Activated naive CD4-positive, alpha-beta T cell treated with anti-CD3 and anti-CD28 coated beads, Interleukin-2, amount 50 U/mL, for 72 hours (primary cell): Measurements from ENCODE around the gene PDHX. TPM values are rescaled to one million over a fixed set of nuclear protein-coding genes. Genes with fewer than 3 reads are reported as not detected.
A peak's percentile ranks its signal among the peaks of the same experiment; 100 is the strongest.
"Not testable (repeated sequence)": the region's sequence is repeated elsewhere in the genome, so short reads cannot be mapped to it uniquely, and the experiment has no call there.

Experiments
- ATAC-seq, 2 donors: fragments of 150-1000 bp; cut with Tn5 transposase; 2 replicates each; pipeline ENCODE4 v1.10.0; 2021; ENCODE audit warnings: mild to moderate bottlenecking in 2 of 2, moderate library complexity in 2 of 2
- DNase-seq, 2 donors: peaks; one replicate each; pipeline ENCODE4 v3.0.0; 2021 to 2022; ENCODE audit warnings: low spot score in 2 of 2
- H3K27ac Mint-ChIP-seq, 2 donors: one replicate each; pipeline ENCODE4 v1.8.0; 2022; ENCODE audit warnings: mild to moderate bottlenecking in 2 of 2, mixed read lengths in 2 of 2
- H3K36me3 Mint-ChIP-seq, 2 donors: one replicate each; pipeline ENCODE4 v1.8.0; 2022; ENCODE audit warnings: mixed read lengths in 2 of 2
- H3K9me3 Mint-ChIP-seq, 2 donors: one replicate each; pipeline ENCODE4 v1.8.0; 2022; ENCODE audit warnings: mixed read lengths in 2 of 2
- total RNA-seq, 2 donors: library from RNA; stranded (reverse); gene quantifications; one replicate each; pipeline ENCODE4 v1.2.3, GENCODE V29; 2022

The PDHX gene
- total RNA-seq, 2 donors from 2014 or later: 32.7 to 34.6 TPM

- DNase-seq (no peak), ATAC-seq (no peak)
- Mint-ChIP-seq H3K36me3 (peaks cover 45 to 50% of the 10 kb centered on the region in 2 donors), H3K9me3 (peaks cover 10 to 21% of the 10 kb centered on the region in 2 donors), H3K27ac (no peak overlapping the region)
Measured at GRCh38 chr11:34904421-34904955, 11.9 kb upstream of the PDHX start.

- H3K9me3 Mint-ChIP-seq: peaks cover 4 to 9% of the 10 kb centered on the region in 2 donors
- ATAC-seq: no peak
- peaks cover 33 to 38% of the 10 kb centered on the region in 2 donors for H3K36me3 Mint-ChIP-seq
- no peak overlapping the region for H3K27ac Mint-ChIP-seq
- DNase-seq: no peak
Measured at GRCh38 chr11:34905666-34906065, 10.8 kb upstream of the PDHX start.

DNA sequence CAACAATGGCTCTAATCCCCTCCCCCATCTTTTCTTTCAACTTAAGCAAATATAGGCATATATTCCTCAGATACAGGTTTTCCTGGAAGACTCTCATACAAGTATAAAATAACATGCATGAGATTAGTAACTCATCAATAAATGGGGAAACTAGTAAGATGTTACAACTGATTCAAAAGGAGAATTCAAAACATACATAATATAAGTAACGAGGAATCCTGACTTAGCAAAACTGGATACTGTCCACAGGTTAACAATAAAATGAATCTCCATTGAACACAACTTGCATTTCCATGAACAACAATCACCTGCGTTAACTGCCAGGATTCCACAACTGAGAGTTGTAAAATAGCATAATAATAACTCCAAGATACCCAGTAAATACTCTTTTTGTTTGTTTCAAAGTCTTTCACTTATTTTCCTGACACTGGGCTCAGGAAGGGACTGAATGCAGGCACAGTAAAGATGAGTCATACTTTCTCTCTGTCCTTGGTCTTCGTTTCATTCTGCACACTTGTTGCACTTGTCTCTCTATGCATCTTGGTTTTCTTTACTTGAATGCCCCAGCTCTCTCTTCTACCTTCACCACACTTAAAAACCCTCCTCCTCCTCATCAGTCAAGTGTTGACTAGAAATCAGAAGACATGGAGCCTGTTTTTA is 8.4 kb upstream of the PDHX start:
- peaks cover 21 to 22% of the 10 kb centered on the region in 2 donors for H3K36me3 Mint-ChIP-seq
- no peak for DNase-seq
- no peak overlapping the region for H3K27ac Mint-ChIP-seq
- ATAC-seq: no peak
- H3K9me3 Mint-ChIP-seq: peaks cover 0 to 5% of the 10 kb centered on the region in 2 donors

DNA sequence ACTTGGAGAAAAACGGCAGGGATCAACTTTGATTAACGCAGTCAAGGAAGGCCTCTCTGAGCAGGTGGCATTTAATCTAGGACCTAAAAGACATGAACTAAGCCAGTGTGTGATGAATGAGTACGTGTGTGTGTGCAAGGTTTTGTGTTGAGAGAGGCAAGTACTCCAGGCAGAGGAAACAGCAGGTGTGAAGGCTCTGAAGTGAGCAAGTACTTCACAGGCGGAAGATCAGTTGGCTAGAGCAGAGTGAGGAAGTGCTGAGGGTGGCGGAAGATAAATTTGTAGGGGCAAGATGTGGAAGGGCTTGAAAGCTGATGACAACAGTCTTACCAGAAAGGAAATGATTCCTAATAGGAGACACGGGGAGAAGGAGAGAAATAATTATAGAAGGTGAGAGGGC is 7.0 kb upstream of the PDHX start:
- DNase-seq (no peak), ATAC-seq (no peak)
- peaks cover 0 to 5% of the 10 kb centered on the region in 2 donors for H3K9me3 Mint-ChIP-seq
- H3K36me3 Mint-ChIP-seq: peaks cover 14 to 22% of the 10 kb centered on the region in 2 donors
- H3K27ac Mint-ChIP-seq: no peak overlapping the region

DNA sequence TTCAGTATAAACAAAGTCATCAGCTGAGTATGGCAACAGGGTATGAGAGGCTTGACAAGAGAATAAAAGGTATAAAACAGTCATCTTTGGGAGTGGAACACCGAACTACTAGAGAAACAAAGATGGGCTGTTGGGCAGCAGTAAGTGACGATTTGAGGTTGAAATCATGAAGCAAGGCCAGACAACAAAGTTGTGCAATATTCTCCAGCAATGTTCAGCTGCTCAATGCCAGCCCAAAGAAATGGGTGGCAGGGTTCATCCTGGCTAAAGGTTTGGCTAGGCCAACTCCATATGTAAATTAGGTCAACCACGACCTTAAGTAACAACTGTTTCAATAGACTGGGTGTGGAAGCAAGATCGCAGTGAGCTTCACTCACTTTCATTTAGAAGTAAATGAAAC is 6.5 kb upstream of the PDHX start:
- H3K27ac Mint-ChIP-seq: no peak overlapping the region
- DNase-seq (no peak), ATAC-seq (no peak)
- peaks cover 0 to 5% of the 10 kb centered on the region in 2 donors for H3K9me3 Mint-ChIP-seq
- H3K36me3 Mint-ChIP-seq: peaks cover 9 to 18% of the 10 kb centered on the region in 2 donors

DNA sequence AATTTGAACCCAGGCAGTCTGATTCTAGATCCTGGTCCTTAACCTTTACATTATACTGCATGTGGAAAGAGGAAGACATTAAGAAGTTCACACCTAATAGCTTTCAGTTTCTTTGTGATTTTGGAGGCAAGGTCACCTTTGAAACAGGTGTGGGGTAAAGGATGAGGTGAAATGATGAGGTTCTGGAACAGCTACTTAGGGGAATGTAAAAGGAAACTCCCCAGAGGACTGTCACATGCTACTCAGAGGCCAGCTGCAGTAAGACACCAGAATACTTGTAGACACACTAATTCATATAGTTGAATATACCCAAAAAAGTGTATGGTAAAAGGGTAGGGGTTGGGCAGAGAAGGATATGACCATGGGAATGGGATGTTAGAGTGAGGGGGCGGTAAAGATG is 5.6 kb upstream of the PDHX start:
- Mint-ChIP-seq H3K36me3 (peaks cover 12 to 23% of the 10 kb centered on the region in 2 donors), H3K27ac (no peak overlapping the region), H3K9me3 (peaks cover 0 to 5% of the 10 kb centered on the region in 2 donors)
- DNase-seq: no peak
- ATAC-seq: no peak

DNA sequence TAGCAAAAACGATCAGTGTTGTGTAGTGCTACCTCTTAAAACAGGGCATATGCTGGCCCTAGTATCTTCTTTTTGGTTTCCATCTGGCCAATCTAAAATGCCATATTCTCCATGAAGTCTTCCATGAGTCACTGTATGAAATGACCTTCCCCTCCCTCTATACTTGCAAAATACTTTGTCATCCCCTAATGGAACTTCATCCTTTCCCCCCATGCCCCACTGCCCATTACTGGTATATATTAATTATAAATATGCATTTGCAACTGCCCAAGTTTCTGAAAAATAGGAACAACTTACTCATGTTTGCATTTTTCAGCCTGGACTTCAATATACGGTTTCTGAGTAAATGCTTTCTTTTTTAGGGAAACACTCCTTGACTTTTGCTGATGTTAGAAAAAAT is 4.7 kb upstream of the PDHX start:
- H3K9me3 Mint-ChIP-seq: peaks cover 0 to 5% of the 10 kb centered on the region in 2 donors
- DNase-seq (no peak), ATAC-seq (no peak)
- H3K27ac Mint-ChIP-seq: no peak overlapping the region
- H3K36me3 Mint-ChIP-seq: peaks cover 16 to 26% of the 10 kb centered on the region in 2 donors

- not testable (repeated sequence) for DNase-seq, H3K27ac Mint-ChIP-seq, ATAC-seq, H3K9me3 Mint-ChIP-seq
- peaks cover 20 to 31% of the 10 kb centered on the region in 2 donors for H3K36me3 Mint-ChIP-seq
Measured at GRCh38 chr11:34913556-34913955, 2.9 kb upstream of the PDHX start.

DNA sequence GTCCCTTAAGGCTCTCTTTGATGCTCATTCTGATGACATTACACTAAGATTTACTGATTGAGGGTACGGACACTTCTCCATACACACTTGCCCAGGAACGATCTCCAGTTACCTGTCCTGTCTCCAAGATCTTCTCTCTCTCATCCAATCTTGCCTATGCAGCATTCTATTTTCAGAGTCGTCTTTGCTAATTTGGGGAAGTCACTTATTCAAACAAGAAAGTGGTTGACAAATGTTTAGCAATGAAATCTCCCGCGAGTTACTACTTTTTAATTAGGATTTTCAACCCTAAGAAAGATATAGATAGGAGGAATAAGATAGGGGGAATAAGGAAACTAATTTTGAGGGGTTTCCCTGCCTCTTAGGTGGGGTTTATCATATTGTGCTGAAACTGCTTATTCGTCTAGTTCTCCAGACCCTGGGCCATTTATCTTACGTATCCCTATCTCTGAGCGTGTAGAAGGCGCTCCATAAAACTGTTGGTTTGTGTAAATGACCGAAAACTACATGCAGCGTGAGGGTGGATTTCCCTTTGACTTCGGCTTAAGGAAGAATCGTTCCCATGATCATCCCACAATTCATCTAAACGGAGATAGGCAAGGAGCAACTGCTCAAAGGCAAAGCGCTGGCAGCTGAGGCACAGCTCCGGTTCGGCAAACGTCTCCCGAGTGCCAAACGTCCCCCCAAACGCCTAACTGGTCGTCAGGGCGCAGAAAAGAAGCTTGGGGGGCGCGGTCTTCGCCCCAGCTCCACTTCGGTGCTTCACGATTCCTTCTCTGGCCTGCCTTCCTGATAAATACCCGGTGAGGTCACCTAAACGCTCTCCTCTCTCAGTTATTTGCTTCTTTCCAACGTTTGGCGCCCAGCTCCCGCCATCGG is 1.0 kb upstream of the PDHX start:
- peak overlapping the region; percentile 98 to 99 for H3K27ac Mint-ChIP-seq
- ATAC-seq (peak in 1 of 2 donors; percentile 2), DNase-seq (no peak)
- peaks cover 20 to 31% of the 10 kb centered on the region in 2 donors for H3K36me3 Mint-ChIP-seq
- peaks cover 0 to 5% of the 10 kb centered on the region in 2 donors for H3K9me3 Mint-ChIP-seq

DNA sequence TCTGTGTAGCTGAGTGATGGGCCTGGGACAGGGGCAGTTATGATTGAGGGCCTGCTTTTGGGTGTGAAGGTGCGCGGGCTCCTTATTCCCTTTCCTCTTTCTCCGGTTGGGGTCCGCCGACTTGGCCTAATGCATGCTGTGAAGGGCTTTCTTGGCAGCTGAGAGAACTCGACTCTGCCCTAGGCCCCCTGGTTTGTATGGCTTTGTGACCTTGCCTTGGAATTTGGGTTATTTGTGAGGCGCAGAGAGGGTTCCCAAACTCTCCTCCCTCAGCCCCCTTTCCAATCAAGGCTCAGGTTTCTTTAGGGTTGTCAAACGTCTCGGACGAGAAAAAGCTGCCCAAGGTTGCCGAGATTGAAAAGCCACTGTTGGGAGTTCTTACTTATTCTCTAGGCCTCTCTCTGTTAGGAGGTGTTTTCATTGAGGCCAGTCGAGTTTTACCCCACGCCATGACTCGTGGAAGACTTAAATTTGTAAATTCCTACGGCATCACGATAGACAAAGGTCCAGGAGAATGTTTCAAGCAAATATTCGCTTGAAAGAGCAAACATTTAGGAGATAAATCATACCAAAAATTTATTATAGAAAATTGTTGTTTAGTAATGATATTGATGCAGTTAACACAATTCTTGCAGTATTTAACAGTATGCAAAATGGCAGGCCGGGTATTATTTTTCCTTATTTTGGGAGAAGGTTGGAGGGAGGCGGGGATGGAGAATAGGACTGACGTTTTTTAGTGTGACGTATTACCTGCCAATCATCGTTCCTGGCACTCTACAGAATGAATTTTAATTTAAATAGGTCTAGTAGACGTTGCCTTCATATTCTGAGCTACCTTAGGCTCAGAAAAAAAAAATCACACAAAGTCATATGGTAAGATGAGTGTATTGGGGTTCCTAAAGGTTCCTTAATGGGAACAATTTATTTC is 689 bp downstream of the PDHX start:
- no peak for ATAC-seq
- H3K36me3 Mint-ChIP-seq: peaks cover 20 to 31% of the 10 kb centered on the region in 2 donors

GRCh38 chr11:34921156-34921555 is 4.7 kb downstream of the PDHX start:
- DNase-seq (no peak), ATAC-seq (no peak)
- Mint-ChIP-seq H3K27ac (no peak overlapping the region), H3K36me3 (peaks cover 7 to 8% of the 10 kb centered on the region in 2 donors), H3K9me3 (no peaks in the 10 kb centered on the region)

More for the DNA sequence above, 689 bp downstream of the PDHX start:
- peaks cover 0 to 5% of the 10 kb centered on the region in 2 donors for H3K9me3 Mint-ChIP-seq
- H3K27ac Mint-ChIP-seq: peak overlapping the region; percentile 98
- peak in 1 of 2 donors; percentile 62 for DNase-seq

DNA sequence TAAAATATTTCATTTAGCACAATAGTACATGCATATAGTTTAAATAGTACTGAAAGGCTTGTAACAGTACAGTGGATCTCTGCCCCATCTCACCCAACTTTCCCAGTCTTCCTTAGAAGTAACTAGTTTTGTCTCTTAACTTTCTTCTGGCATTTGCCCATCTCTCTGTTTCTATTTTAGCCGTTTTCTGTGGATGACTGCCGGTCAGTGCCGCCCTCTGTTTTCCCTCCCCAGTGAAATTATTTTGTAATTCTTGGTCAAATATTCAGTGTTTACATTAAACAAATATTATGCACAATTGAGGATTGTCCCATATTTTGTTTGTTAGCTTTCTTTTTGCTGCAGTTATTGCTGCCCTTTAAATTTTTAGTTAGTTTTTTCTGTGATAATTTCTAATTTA is 8.3 kb downstream of the PDHX start:
- H3K27ac Mint-ChIP-seq: no peak overlapping the region
- no peaks in the 10 kb centered on the region for H3K36me3 Mint-ChIP-seq
- no peaks in the 10 kb centered on the region for H3K9me3 Mint-ChIP-seq
- no peak for DNase-seq
- no peak for ATAC-seq

DNA sequence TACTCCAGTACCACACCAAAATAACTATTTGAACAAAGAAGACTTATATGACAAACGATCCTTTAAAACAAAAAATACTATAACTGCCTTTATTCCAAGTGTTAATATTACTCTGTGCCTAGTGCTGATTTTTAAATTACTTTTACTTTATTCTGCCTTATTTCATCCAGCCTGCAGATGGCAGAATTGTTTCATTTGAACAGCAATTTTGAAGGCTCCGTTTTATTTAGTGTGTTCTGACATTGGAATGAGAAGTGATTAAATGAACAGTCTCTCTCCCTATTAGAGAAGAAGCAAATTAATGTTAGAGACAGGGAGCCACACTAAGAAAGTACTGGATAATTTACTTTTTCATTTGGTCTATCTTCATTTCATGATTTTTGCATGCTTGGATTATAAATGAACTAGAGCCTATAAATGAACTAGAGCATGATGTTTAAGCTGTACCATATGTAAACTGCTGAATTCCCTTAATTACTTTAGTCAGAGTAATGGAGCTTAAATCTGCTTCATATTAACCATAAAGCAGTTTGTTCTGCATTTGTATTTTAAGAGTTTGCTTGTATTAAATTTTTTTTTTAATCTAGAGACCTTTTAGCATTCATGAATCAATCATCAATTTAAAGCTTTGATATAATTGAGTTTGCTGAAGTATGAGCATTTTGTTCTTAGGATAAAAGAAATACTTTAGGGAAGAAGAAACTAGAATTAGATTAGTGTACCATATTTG is 9.8 kb downstream of the PDHX start:
- H3K27ac Mint-ChIP-seq: no peak overlapping the region
- ATAC-seq: peak; percentile 29 to 40
- H3K9me3 Mint-ChIP-seq: no peaks in the 10 kb centered on the region
- peak in 1 of 2 donors; percentile 14 for DNase-seq
- no peaks in the 10 kb centered on the region for H3K36me3 Mint-ChIP-seq

- DNase-seq (no peak), ATAC-seq (no peak)
- Mint-ChIP-seq H3K27ac (no peak overlapping the region), H3K36me3 (no peaks in the 10 kb centered on the region), H3K9me3 (no peaks in the 10 kb centered on the region)
Measured at GRCh38 chr11:34926831-34927132, 10.4 kb downstream of the PDHX start.

DNA sequence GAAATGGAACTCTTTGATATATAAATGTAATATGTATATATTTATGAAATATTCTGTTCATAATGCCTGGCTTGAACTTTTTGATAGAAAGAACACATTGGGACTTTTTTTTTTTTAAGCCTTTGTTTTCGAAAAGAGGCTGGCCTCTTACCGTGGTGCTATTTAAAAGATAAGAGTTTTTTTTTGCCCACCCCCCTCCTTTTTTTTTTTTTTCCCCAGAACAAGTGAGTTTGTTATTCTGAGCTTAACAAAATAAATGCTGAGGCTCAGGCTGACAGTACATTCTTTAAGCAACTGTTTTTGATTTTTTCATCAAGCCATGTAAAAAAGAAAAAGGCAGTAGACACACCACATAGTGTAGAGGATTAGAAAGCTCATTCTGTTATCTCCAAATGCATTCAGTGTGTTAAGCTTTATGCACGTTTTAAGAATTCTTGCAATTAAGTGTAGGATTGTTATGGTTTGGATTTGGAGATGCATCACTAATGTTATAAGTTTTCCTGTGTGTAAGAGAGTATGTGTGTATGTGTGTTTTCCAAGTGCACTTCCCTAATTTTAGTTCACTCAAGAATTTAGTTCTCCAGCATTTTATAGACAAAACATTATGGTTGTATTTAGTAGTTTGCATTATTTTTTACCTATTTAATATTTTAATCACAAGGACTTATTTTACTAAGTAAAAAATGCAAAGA is 12.0 kb downstream of the PDHX start:
- DNase-seq (no peak), ATAC-seq (no peak)
- H3K9me3 Mint-ChIP-seq: no peaks in the 10 kb centered on the region
- peaks cover 0 to 6% of the 10 kb centered on the region in 2 donors for H3K36me3 Mint-ChIP-seq
- H3K27ac Mint-ChIP-seq: no peak overlapping the region
